Spinal cord (tissue), 10 donors: ENCODE results near the gene U2AF1. TPM values are rescaled to one million over a fixed set of nuclear protein-coding genes. Genes with fewer than 3 reads are reported as not detected.
"Not testable (repeated sequence)": the region's sequence is repeated elsewhere in the genome, so short reads cannot be mapped to it uniquely, and the experiment has no call there.

Experiments used
- DNase-seq, 6 donors: peaks; one replicate each; pipeline versions ENCODE4 v3.0.0 to v3.0.0-alpha.2; 2013 to 2015; ENCODE audit warnings: low spot score in 6 of 6, low read depth in 4 of 6
- H3K27ac ChIP-seq: one replicate; pipeline ENCODE4 v1.5.1; 2013; ENCODE audit warnings: low read depth, low read length, control low read depth
- H3K27me3 ChIP-seq: one replicate; pipeline ENCODE4 v1.6.1; 2013; ENCODE audit warnings: low read length; ENCODE audit not compliant: control insufficient read depth, insufficient read depth
- H3K36me3 ChIP-seq: one replicate; pipeline ENCODE4 v1.6.1; 2013; ENCODE audit warnings: low read length; ENCODE audit not compliant: control insufficient read depth, insufficient read depth
- H3K4me1 ChIP-seq: one replicate; pipeline ENCODE4 v1.6.1; 2013; ENCODE audit warnings: low read length; ENCODE audit not compliant: control insufficient read depth, insufficient read depth
- H3K4me3 ChIP-seq: one replicate; pipeline ENCODE4 v1.5.1; 2013; ENCODE audit warnings: low read depth, low read length, control low read depth
- H3K9me3 ChIP-seq: one replicate; pipeline ENCODE4 v1.6.1; 2013; ENCODE audit warnings: low read length; ENCODE audit not compliant: control insufficient read depth, insufficient read depth
- WGBS: methylation state at CpG from one replicate; pipeline ENCODE4 v1.1.5; 2013; ENCODE audit warnings: missing lambda C conversion rate; ENCODE audit not compliant: insufficient coverage; 5-methylcytosine and 5-hydroxymethylcytosine counted together
- polyA plus RNA-seq, 2 donors: library from polyadenylated mRNA; unstranded; fragments of 120-200 nt; gene quantifications; one replicate each; pipeline ENCODE4 v1.2.1, GENCODE V29; 2013; ENCODE audit not compliant: insufficient read length in 2 of 2
- total RNA-seq, 2 donors: library from RNA; depleted of rRNA in 1 of 2; stranded (reverse); fragments of 120-200 nt in 1 of 2; fragments of >200 nt in 1 of 2; gene quantifications; one replicate each; pipeline versions ENCODE4 v1.2.3 to v1.2.4, GENCODE V29; 2013 to 2014
- donor health status: healthy.

Gene U2AF1
- total and polyA plus RNA-seq, 4 donors: 14.4 to 58.5 (median 28.1) TPM

GRCh38 chr21:43068065-43068464 lies 39.3 kb downstream of the U2AF1 start:
- H3K27ac ChIP-seq, H3K9me3 ChIP-seq, H3K4me1 ChIP-seq, DNase-seq, H3K4me3 ChIP-seq, H3K36me3 ChIP-seq, H3K27me3 ChIP-seq: not testable (repeated sequence)
- WGBS: no CpG with 5 or more reads among the region's 12 CpGs

GRCh38 chr21:43066690-43067089 lies 40.7 kb downstream of the U2AF1 start:
- no CpG with 5 or more reads among the region's 12 CpGs for WGBS
- H3K27me3 ChIP-seq, H3K27ac ChIP-seq, H3K4me1 ChIP-seq, H3K9me3 ChIP-seq, H3K4me3 ChIP-seq, DNase-seq, H3K36me3 ChIP-seq: not testable (repeated sequence)

GRCh38 chr21:43065991-43066390 lies 41.4 kb downstream of the U2AF1 start:
- not testable (repeated sequence) for H3K4me3 ChIP-seq, H3K27ac ChIP-seq, DNase-seq, H3K4me1 ChIP-seq, H3K36me3 ChIP-seq, H3K27me3 ChIP-seq, H3K9me3 ChIP-seq
- WGBS: no CpG with 5 or more reads among the region's 30 CpGs

DNA sequence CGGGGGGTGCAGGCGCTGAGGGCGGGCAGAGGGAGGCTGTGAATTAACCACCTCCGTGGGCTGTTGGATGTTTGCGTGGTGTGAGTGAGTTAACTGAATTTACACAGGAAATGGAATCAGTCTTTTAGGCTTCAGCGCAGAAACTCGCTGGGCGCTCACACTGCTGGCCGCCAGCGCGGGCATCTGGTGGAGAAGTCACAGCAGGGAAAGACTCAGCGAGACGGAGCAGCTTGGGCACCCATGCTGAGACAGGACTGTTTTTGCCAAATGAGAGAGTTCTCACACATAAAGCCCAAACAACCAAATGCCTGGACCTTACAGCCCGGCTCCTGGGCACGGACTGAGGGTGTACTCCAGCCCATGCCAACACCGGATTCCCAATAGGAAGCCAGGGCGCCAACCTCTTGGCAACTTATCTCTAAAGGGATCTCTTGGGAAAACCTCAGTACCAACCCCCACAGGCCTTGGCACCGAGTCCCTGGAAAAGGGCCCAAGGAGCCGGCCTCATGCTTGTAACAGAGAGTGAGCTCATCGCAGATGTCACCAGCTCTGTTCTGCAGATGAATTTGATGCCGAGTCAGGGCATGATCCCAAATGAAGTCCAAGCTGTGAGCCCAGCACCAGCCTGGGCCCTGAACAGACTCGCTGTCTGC lies 43.0 kb downstream of the U2AF1 start:
- not testable (repeated sequence) for H3K4me3 ChIP-seq, DNase-seq, H3K27ac ChIP-seq, H3K27me3 ChIP-seq, H3K9me3 ChIP-seq, H3K4me1 ChIP-seq, H3K36me3 ChIP-seq
- WGBS: no CpG with 5 or more reads among the region's 22 CpGs

GRCh38 chr21:43062955-43063664 lies 44.3 kb downstream of the U2AF1 start:
- WGBS: 100% methylated on average over 2 of the region's 28 CpGs
- H3K4me3 ChIP-seq, H3K4me1 ChIP-seq, DNase-seq, H3K27ac ChIP-seq, H3K27me3 ChIP-seq, H3K36me3 ChIP-seq, H3K9me3 ChIP-seq: not testable (repeated sequence)

GRCh38 chr21:43053112-43053511 lies 54.3 kb downstream of the U2AF1 start:
- H3K27me3 ChIP-seq, H3K4me1 ChIP-seq, DNase-seq, H3K27ac ChIP-seq, H3K36me3 ChIP-seq, H3K4me3 ChIP-seq, H3K9me3 ChIP-seq: not testable (repeated sequence)
- WGBS: no CpG with 5 or more reads among the region's 13 CpGs

DNA sequence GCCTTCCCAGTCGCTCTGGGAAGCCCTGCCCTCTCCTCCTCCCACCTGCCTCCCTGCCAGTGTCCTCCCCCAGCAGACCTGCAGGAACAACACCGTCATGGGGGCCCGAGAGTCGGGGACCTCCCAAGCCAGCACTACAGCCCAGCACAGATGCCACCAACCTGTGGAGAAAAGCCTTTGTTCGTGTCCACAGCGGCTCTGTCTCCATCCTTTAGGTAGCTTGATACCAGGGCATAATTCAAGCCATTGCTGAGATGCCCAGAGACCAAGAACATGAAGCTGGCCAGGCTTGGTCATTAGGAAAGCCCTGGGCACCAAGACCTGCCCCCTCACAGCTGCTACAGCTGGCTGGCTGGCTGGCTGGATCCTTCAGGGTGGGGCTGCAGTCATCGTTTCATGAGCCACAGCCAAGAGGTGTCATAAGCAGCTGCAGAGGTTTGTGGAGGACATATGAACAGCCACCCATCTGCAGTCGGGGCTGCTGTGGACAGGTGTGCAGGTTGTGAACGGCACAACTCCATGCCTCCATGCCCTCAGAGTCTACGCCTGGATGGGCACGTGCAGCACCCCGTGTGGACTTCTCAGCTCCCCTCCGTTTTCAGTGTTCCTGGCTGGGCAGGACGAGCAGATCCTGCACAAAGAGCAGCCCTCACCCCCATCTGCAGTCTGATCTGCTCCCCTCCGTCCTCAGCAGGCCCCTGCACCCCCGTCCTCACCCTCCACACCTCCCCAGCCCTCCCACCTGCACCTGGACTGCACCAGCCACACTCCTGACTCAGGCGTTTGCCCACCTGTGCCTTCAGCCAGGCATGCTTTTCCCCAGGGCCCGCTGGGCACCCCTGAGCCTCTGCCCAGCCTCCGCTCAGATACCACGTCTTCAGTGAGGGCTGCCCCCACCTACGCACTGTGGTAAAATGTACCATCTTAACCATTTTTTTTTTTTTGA lies 61.2 kb downstream of the U2AF1 start:
- WGBS: 63% methylated on average over 8 of the region's 21 CpGs
- H3K4me1 ChIP-seq: not testable (repeated sequence)

DNA sequence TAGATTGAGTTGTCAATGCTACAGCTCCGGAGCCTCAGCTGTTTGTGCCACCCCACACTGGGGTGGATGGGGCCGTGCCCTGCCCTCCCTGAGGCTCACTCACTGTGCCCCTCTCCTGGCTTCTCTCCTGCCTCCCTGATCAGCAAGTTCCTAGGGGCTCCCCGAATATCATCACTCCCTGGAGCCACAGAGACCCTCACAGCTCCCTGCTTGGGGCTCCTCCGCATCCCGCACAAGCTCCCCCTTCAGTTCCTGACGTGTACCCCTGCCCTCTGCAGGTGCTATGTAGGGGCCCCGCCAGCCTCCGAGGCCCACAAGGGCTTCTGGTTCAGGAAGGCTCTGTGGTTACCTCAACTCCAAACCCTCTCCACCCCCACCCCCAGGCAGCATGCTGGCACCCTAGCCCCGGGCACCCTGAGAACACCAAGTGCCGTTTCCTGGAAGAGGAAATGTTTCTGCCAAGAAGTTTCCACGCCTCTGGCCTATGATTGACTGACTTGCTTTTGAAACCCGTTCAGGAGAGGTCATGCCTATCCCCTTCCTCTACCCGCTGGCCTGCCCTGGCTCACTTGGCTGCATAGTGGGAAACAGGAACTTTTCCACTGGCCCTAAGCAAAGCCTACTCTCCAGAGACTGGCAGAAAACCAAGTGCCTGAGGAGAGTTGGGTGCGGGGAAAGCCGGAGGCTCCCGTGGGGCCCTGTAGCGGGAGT lies 62.0 kb downstream of the U2AF1 start:
- not testable (repeated sequence) for H3K27ac ChIP-seq, H3K4me1 ChIP-seq, H3K4me3 ChIP-seq, H3K27me3 ChIP-seq, H3K36me3 ChIP-seq, H3K9me3 ChIP-seq, DNase-seq
- 100% methylated on average over 1 of the region's 17 CpGs for WGBS

More for the DNA sequence above, 61.2 kb downstream of the U2AF1 start:
- H3K27me3 ChIP-seq, H3K4me3 ChIP-seq, H3K9me3 ChIP-seq, H3K27ac ChIP-seq, H3K36me3 ChIP-seq: not testable (repeated sequence)
- peak in 1 of 6 donors; percentile 6 for DNase-seq

DNA sequence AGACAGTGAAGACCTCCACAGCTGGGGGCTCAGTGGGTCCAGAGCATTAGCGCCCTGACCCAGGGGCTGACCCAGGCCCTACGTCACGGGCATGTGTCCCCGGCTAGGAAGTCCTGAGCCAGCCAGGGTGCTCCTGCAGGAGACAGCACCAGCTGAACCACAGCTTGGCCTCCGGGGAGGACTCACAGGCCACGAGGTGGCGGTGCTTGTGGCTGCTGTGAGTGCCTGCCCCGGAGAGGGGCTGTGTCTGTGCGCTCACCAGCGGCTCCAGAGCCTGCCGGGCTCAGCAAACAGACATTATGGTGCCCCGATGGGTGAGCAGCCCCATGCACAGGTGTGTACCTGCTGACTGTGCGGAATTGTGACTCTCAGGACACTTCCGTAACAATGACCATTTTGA lies 62.8 kb downstream of the U2AF1 start:
- not testable (repeated sequence) for H3K4me1 ChIP-seq, H3K27me3 ChIP-seq, H3K27ac ChIP-seq, DNase-seq, H3K4me3 ChIP-seq, H3K36me3 ChIP-seq, H3K9me3 ChIP-seq
- WGBS: 75% methylated on average over 5 of the region's 14 CpGs
